Measurements from ENCODE around the gene TRA2A.
A peak's percentile ranks its signal among the peaks of the same experiment; 100 is the strongest.
"Not testable (repeated sequence)": the region's sequence is repeated elsewhere in the genome, so short reads cannot be mapped to it uniquely, and the experiment has no call there.

TRA2A gene

GRCh38 chr7:23529262-23529859, 2.4 kb downstream of the TRA2A start:
- ATAC-seq, result no peak
- Mint-ChIP-seq H3K4me3 (peak overlapping the region; percentile 99), H3K4me1 (peaks cover 66% of the 10 kb centered on the region), H3K9me3 (no peaks in the 10 kb centered on the region), H3K27me3 (no peaks in the 10 kb centered on the region), H3K36me3 (no peaks in the 10 kb centered on the region), H3K27ac (peak overlapping the region; percentile 100)

- Mint-ChIP-seq H3K36me3 (peaks cover 23% of the 10 kb centered on the region), H3K4me1 (peaks cover 84% of the 10 kb centered on the region)
- H3K4me3 Mint-ChIP-seq, H3K9me3 Mint-ChIP-seq, H3K27me3 Mint-ChIP-seq, ATAC-seq, H3K27ac Mint-ChIP-seq: not testable (repeated sequence)
These were observed 6.2 kb downstream of the TRA2A start for GRCh38 chr7:23525611-23526010.

GRCh38 chr7:23524473-23524872, 7.3 kb downstream of the TRA2A start:
- Mint-ChIP-seq H3K27me3 (no peaks in the 10 kb centered on the region), H3K4me3 (no peak overlapping the region), H3K9me3 (no peaks in the 10 kb centered on the region), H3K36me3 (peaks cover 32% of the 10 kb centered on the region), H3K4me1 (peaks cover 74% of the 10 kb centered on the region), H3K27ac (peak overlapping the region; percentile 35)
- no peak for ATAC-seq

DNA sequence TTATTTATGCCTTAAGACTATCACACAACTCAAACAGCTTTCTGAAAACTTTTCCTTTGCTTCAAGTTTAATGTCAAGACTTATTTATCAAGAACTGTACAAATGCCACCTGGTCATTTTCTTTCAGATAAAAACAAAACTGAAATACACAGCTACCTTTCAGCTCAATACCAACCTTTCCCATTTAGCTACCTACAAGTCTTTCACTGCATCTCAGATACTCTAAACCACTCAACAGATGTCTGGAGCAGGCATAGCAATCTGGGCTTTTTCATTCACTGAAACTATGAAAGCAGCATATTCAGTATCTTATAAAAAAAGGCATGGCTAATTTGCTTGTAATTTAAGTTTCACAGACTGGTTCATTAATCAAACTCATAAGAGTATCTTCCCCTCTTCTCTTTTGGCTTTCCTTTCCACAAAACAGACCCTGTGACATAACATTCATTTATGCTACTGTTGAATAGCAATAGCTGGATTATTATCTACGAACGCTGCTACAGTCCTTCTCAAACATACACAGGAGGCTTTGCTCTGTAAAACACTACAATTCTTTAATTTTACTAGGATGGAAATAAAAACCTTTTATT, 8.2 kb downstream of the TRA2A start:
- no peak overlapping the region for H3K27ac Mint-ChIP-seq
- H3K27me3 Mint-ChIP-seq, result no peaks in the 10 kb centered on the region
- H3K4me1 Mint-ChIP-seq, result peaks cover 68% of the 10 kb centered on the region
- H3K9me3 Mint-ChIP-seq, result no peaks in the 10 kb centered on the region
- no peak overlapping the region for H3K4me3 Mint-ChIP-seq
- ATAC-seq, result no peak
- peaks cover 41% of the 10 kb centered on the region for H3K36me3 Mint-ChIP-seq

DNA sequence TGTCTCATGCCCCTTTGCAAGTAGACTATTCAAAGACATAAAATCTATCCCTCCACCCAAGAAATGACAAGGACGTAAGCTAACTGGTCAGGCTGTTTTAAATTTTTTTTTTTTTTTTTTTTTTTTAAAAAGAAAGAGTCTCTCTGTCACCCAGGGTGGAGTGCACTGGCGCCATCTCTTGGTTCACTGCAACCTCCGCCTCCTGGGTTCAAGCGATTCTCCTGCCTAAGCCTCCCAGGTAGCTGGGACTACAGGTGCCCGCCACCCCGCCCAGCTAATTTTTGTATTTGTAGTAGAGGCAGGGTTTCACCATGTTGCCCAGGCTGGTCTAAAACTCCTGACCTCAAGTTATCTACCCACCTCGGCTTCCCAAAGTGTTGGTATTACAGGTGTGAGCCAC, 11.2 kb downstream of the TRA2A start:
- no peak for ATAC-seq
- peaks cover 66% of the 10 kb centered on the region for H3K36me3 Mint-ChIP-seq

DNA sequence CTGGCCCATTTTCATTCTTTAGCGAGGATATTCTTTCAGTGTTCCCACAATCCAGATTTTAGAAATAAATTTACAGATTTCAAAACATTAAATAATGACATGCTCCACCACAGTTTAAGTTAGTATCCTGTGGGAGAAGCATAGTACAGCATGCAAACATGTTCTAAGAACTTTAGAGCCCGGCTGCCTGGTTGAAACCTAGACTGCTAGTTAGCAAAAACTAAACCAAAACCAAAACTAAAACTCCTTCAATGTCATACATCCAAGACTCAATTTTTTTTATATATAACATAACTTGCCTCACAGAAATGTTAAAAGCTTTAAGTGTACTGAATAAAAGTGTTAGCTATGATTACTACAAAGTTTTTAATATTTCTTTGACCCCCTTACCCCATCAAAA, 17.0 kb downstream of the TRA2A start:
- Mint-ChIP-seq H3K36me3 (peaks cover 84% of the 10 kb centered on the region), H3K4me1 (peaks cover 4% of the 10 kb centered on the region), H3K4me3 (no peak overlapping the region), H3K27ac (no peak overlapping the region), H3K9me3 (no peaks in the 10 kb centered on the region), H3K27me3 (no peaks in the 10 kb centered on the region)
- ATAC-seq, result no peak

More for the DNA sequence above, 11.2 kb downstream of the TRA2A start:
- Mint-ChIP-seq H3K4me3 (no peak overlapping the region), H3K27ac (no peak overlapping the region), H3K27me3 (no peaks in the 10 kb centered on the region), H3K4me1 (peaks cover 45% of the 10 kb centered on the region), H3K9me3 (no peaks in the 10 kb centered on the region)

GRCh38 chr7:23513746-23514145, 18.0 kb downstream of the TRA2A start:
- H3K27ac Mint-ChIP-seq, H3K27me3 Mint-ChIP-seq, H3K9me3 Mint-ChIP-seq, ATAC-seq, H3K4me1 Mint-ChIP-seq, H3K4me3 Mint-ChIP-seq: not testable (repeated sequence)
- peaks cover 84% of the 10 kb centered on the region for H3K36me3 Mint-ChIP-seq

- H3K36me3 Mint-ChIP-seq, result peaks cover 8% of the 10 kb centered on the region
- H3K4me3 Mint-ChIP-seq, result no peak overlapping the region
- ATAC-seq, result no peak
- H3K4me1 Mint-ChIP-seq, result peaks cover 6% of the 10 kb centered on the region
- no peak overlapping the region for H3K27ac Mint-ChIP-seq
- no peaks in the 10 kb centered on the region for H3K9me3 Mint-ChIP-seq
- H3K27me3 Mint-ChIP-seq, result no peaks in the 10 kb centered on the region
These were observed 37.8 kb downstream of the TRA2A start for GRCh38 chr7:23494009-23494408.

GRCh38 chr7:23491502-23491901, 40.3 kb downstream of the TRA2A start:
- Mint-ChIP-seq H3K27ac (peak overlapping the region; percentile 84), H3K27me3 (no peaks in the 10 kb centered on the region), H3K4me3 (peak overlapping the region; percentile 86), H3K36me3 (no peaks in the 10 kb centered on the region), H3K9me3 (no peaks in the 10 kb centered on the region), H3K4me1 (peaks cover 6% of the 10 kb centered on the region)
- ATAC-seq, result no peak

- Mint-ChIP-seq H3K27ac (peak overlapping the region; percentile 84), H3K36me3 (no peaks in the 10 kb centered on the region), H3K4me3 (peak overlapping the region; percentile 86), H3K27me3 (no peaks in the 10 kb centered on the region), H3K9me3 (no peaks in the 10 kb centered on the region), H3K4me1 (peaks cover 6% of the 10 kb centered on the region)
- ATAC-seq, result peak; percentile 89
These were observed 41.2 kb downstream of the TRA2A start for GRCh38 chr7:23490357-23491135.

DNA sequence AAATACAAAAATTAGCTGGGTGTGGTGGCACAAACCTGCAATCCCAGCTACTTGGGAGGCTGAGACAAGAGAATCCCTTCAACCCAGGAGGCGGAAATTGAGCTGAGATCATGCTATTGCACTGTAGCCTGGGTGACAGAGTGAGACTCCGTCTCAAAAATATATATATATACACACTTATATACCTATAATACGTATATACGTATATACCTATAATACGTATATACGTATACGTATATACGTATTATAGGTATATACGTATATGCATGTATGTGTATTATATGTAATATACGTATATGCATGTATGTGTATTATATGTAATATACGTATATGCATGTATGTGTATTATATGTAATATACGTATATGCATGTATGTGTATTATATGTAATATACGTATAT, 43.1 kb downstream of the TRA2A start:
- H3K4me3 Mint-ChIP-seq, ATAC-seq, H3K36me3 Mint-ChIP-seq, H3K4me1 Mint-ChIP-seq, H3K27ac Mint-ChIP-seq, H3K9me3 Mint-ChIP-seq, H3K27me3 Mint-ChIP-seq: not testable (repeated sequence)

DNA sequence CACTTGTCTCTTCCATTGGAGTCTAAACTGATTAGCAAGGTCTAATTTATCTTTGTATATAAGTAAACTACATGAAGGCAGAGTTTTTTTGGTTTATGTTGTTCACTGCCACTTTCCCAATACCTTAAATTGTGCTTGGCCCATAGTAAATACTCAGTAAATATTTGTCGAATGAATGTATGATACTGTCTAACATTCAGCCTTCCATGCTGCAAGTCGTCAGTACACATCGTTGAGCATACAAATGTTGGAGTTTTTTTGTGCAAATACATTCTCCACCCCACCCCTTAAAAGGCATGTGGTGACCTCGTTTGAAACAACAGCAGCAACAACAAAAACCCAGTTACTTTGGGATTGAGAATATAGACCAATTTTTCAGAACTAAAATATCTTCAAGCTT, 44.1 kb downstream of the TRA2A start:
- Mint-ChIP-seq H3K4me3 (no peak overlapping the region), H3K27me3 (peaks cover 2% of the 10 kb centered on the region), H3K4me1 (peaks cover 6% of the 10 kb centered on the region), H3K9me3 (no peaks in the 10 kb centered on the region), H3K27ac (no peak overlapping the region), H3K36me3 (no peaks in the 10 kb centered on the region)
- ATAC-seq, result no peak

- Mint-ChIP-seq H3K4me1 (peaks cover 6% of the 10 kb centered on the region), H3K27ac (no peak overlapping the region), H3K36me3 (no peaks in the 10 kb centered on the region), H3K27me3 (peaks cover 16% of the 10 kb centered on the region), H3K9me3 (no peaks in the 10 kb centered on the region), H3K4me3 (no peak overlapping the region)
- no peak for ATAC-seq
These were observed 45.6 kb downstream of the TRA2A start for GRCh38 chr7:23486002-23486773.

GRCh38 chr7:23482686-23483085, 49.1 kb downstream of the TRA2A start:
- Mint-ChIP-seq H3K36me3 (no peaks in the 10 kb centered on the region), H3K4me1 (no peaks in the 10 kb centered on the region), H3K27ac (no peak overlapping the region), H3K27me3 (peaks cover 30% of the 10 kb centered on the region), H3K4me3 (no peak overlapping the region), H3K9me3 (no peaks in the 10 kb centered on the region)
- no peak for ATAC-seq

All from stimulated activated memory B cell treated with anti-CD40 and anti-IgM and Interleukin-4, amounts not matched to agents 10 μg/mL and 1 μg/mL and 100 μg/mL, for 72 hours (primary cell).